GM18526 (cell line): ENCODE results near the gene CR1.

Experiments
- POLR2A ChIP-seq: IDR thresholded peaks from 3 replicates; pipeline ENCODE4 v1.6.1; 2011; ENCODE audit not compliant: insufficient read length; ENCODE audit errors: extremely low read depth

Gene CR1

GRCh38 chr1:207494171-207494570, 1.8 kb upstream of the CR1 start:
- TF ChIP-seq POLR2A = no peak

GRCh38 chr1:207497941-207498340, 2.0 kb downstream of the CR1 start:
- no peak for TF ChIP-seq POLR2A

GRCh38 chr1:207499573-207499972, 3.6 kb downstream of the CR1 start:
- no peak for TF ChIP-seq POLR2A

- no peak for TF ChIP-seq POLR2A
Measured at GRCh38 chr1:207500306-207500705, 4.3 kb downstream of the CR1 start.

- TF ChIP-seq POLR2A = no peak
Measured at GRCh38 chr1:207501071-207501470, 5.1 kb downstream of the CR1 start.

GRCh38 chr1:207502726-207503125, 6.8 kb downstream of the CR1 start:
- no peak for TF ChIP-seq POLR2A

GRCh38 chr1:207503950-207504349, 8.0 kb downstream of the CR1 start:
- no peak for TF ChIP-seq POLR2A

GRCh38 chr1:207504438-207504837, 8.5 kb downstream of the CR1 start:
- TF ChIP-seq POLR2A = no peak

- TF ChIP-seq POLR2A = no peak
Measured at GRCh38 chr1:207510444-207510843, 14.5 kb downstream of the CR1 start.

GRCh38 chr1:207514890-207515289, 18.9 kb downstream of the CR1 start:
- TF ChIP-seq POLR2A = no peak

- no peak for TF ChIP-seq POLR2A
Measured at GRCh38 chr1:207516729-207517128, 20.8 kb downstream of the CR1 start.

GRCh38 chr1:207518608-207519236, 22.8 kb downstream of the CR1 start:
- no peak for TF ChIP-seq POLR2A

GRCh38 chr1:207519505-207520399, 23.8 kb downstream of the CR1 start:
- TF ChIP-seq POLR2A = no peak

GRCh38 chr1:207565546-207566468, 69.8 kb downstream of the CR1 start:
- TF ChIP-seq POLR2A = no peak

- TF ChIP-seq POLR2A = no peak
Measured at GRCh38 chr1:207578796-207579435, 83.0 kb downstream of the CR1 start.
